ENCODE data around the gene CCDC88B. TPM values are rescaled to one million over a fixed set of nuclear protein-coding genes. Genes with fewer than 3 reads are reported as not detected.

Gene CCDC88B
- total and polyA plus RNA-seq, 9 of the 15 experiments (the other 6 are each of a cell fraction or from before 2014, with no cell fraction given) = 0.13 to 18.1 (median 7.9) TPM

- TF ChIP-seq TFAP4 (CRISPR knock-in tag; IDR thresholded peaks at IDR 0.05; ENCODE audit: borderline replicate concordance) (peak; percentile 76), ZNF764 (CRISPR knock-in tag; IDR thresholded peaks at IDR 0.05; ENCODE audit: low read depth) (no peak), YBX1 (IDR thresholded peaks at IDR 0.05) (no peak), STAT5A (IDR thresholded peaks at IDR 0.05; ENCODE audit: borderline replicate concordance, low read length) (no peak), SUPT5H (IDR thresholded peaks at IDR 0.05) (peak; percentile 77), NR2C2 (CRISPR knock-in tag; IDR thresholded peaks at IDR 0.05) (no peak), NR2C2 (tag; IDR thresholded peaks at IDR 0.05) (peak; percentile 25; the same call in 1 of the 2 replicates), PRMT5 (CRISPR knock-in tag; IDR thresholded peaks at IDR 0.05) (no peak), ELK1 (CRISPR knock-in tag; IDR thresholded peaks at IDR 0.05) (no peak), XRCC5 (IDR thresholded peaks at IDR 0.05; ENCODE audit: low read depth, low read length) (no peak), NCOA2 (IDR thresholded peaks at IDR 0.05; ENCODE audit: partially characterized antibody in 2 of 2) (no peak), POLR3A (IDR thresholded peaks at IDR 0.05; ENCODE audit: borderline replicate concordance, extremely low read depth, insufficient read depth, insufficient read length) (no peak), ZFP36 (IDR thresholded peaks at IDR 0.05; ENCODE audit: low read depth, low read length, partially characterized antibody) (no peak), ARID4B (CRISPR knock-in tag; IDR thresholded peaks at IDR 0.05) (0 out of 2 replicates have a peak, but pooled peaks have one; percentile 41), POLR3G (IDR thresholded peaks at IDR 0.05; ENCODE audit: extremely low read depth, insufficient read length, insufficient replicate concordance) (no peak), NCOA6 (IDR thresholded peaks at IDR 0.05) (no peak)
Observed at GRCh38 chr11:64317961-64318765, 21.8 kb upstream of the CCDC88B start, which contains the start of gene PRDX5 (continued).
